GM19035 (cell line): ENCODE data around the gene RIN1.
"Not testable (repeated sequence)": the region's sequence is repeated elsewhere in the genome, so short reads cannot be mapped to it uniquely, and the experiment has no call there.

Source experiments
- ATAC-seq: cut with Tn5 transposase; IDR thresholded peaks from one replicate; pipeline ENCODE4 v1.9.1; 2021; ENCODE audit not compliant: unreplicated experiment

Gene RIN1

GRCh38 chr11:66336234-66337102 lies at the start of gene RIN1:
Gene RIN1, minus strand, starts transcription at chr11:66336434. Its CDS starts 32 bp downstream, at chr11:66336402.
- peak; percentile 67 for ATAC-seq

GRCh38 chr11:66384316-66384715 lies 48.1 kb upstream of the RIN1 start:
- ATAC-seq, result not testable (repeated sequence)

- not testable (repeated sequence) for ATAC-seq
Measured at GRCh38 chr11:66380264-66380663, 44.0 kb upstream of the RIN1 start.

- ATAC-seq, result not testable (repeated sequence)
Measured at GRCh38 chr11:66373690-66374287, 37.6 kb upstream of the RIN1 start.

GRCh38 chr11:66373265-66373664 lies 37.0 kb upstream of the RIN1 start:
- no peak for ATAC-seq

- ATAC-seq, result peak; percentile 57
Measured at GRCh38 chr11:66371627-66372415, 35.6 kb upstream of the RIN1 start, which contains the start of gene SLC29A2. Gene SLC29A2, minus strand, starts transcription at chr11:66371760. Its CDS starts 169 bp downstream, at chr11:66371591.

- no peak for ATAC-seq
Measured at GRCh38 chr11:66369073-66369894, 33.0 kb upstream of the RIN1 start.

GRCh38 chr11:66368484-66368883 lies 32.2 kb upstream of the RIN1 start:
- no peak for ATAC-seq

- no peak for ATAC-seq
Measured at GRCh38 chr11:66367561-66368312, 31.5 kb upstream of the RIN1 start.

- ATAC-seq, result no peak
Measured at GRCh38 chr11:66366844-66367477, 30.7 kb upstream of the RIN1 start.

- no peak for ATAC-seq
Measured at GRCh38 chr11:66365711-66366619, 29.7 kb upstream of the RIN1 start.

- ATAC-seq, result no peak
Measured at GRCh38 chr11:66365166-66365565, 28.9 kb upstream of the RIN1 start.

- ATAC-seq, result no peak
Measured at GRCh38 chr11:66363805-66364535, 27.7 kb upstream of the RIN1 start.

GRCh38 chr11:66363187-66363601 lies 27.0 kb upstream of the RIN1 start:
- no peak for ATAC-seq

GRCh38 chr11:66362481-66363147 lies 26.4 kb upstream of the RIN1 start:
- no peak for ATAC-seq

GRCh38 chr11:66361502-66361941 lies 25.3 kb upstream of the RIN1 start:
- no peak for ATAC-seq
